NCI-H2196 (cell line): ENCODE results near the gene WAPL.
"Not testable (repeated sequence)": the region's sequence is repeated elsewhere in the genome, so short reads cannot be mapped to it uniquely, and the experiment has no call there.

Experiments used
- DNase-seq: peaks from one replicate; lab custom pipeline; 2025; ENCODE audit not compliant: unreplicated experiment; lab: John Stamatoyannopoulos, UW

WAPL gene

DNA sequence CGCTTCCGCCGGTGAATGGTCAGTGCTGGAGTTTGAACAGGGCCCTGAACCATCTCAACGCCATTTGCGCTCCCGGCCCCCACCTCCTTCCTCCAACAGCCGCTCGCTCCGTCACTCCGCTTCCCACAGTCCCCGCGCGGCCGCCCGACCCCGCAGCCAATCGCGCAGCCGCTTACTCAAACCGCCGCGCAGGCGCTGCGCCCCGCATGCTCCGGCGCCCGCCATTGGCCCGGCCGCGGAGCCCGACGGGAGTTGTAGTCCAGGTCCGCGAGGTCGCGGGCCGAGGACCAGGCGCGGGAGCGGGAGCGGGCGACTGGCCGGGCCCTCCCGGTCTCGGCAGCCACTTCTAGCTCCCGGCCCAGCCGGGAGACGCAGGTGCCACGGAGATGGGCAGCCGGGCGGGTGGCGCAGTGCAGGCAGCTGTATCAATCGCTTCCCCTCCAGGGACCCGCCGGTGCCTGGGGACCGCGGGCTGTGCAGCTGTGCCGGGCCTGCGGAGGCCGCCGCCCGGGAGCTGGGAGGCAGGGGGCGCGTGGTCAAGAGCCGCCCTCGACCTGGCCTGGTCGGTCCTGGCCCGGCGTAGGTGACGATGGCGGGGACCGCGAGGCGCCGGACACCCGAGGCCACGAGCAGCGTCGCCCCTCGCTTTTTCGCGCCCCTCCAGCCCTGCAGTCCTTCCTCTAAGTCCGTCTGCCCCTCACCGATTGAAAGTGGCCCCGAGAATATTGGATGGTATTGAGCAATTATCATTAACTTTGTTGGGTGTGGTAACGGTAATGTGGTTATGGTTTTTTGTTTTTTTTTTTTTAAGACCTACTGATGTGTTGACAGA is at the start of gene WAPL:
TSS of gene WAPL (minus strand) at position 115 of the 832 bp plus-strand sequence. CDS start 3,723 bp downstream, outside the sequence.
- peak; percentile 87 for DNase-seq

DNA sequence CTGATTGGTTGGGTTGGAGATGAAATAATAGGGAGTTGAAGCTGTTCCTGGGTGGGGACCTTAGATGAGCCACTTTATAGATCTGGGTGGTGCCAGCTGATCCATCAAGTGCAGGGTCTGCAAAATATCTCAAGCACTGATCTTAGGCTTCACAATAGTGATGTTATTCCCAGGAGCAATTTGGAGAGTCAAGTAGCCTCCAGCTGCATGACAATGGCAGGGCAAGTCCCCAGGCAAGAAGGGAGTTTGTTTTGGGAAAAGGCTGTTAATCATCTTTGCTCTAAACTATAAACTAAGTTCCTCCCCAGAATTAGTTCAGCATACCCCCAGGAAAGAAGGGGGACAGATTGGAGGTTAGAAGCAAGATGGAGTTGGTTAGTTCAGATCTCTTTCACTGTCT is 47.7 kb upstream of the WAPL start:
- no peak for DNase-seq

- DNase-seq, result not testable (repeated sequence)
Observed at GRCh38 chr10:86566518-86566917, 44.9 kb upstream of the WAPL start.

DNA sequence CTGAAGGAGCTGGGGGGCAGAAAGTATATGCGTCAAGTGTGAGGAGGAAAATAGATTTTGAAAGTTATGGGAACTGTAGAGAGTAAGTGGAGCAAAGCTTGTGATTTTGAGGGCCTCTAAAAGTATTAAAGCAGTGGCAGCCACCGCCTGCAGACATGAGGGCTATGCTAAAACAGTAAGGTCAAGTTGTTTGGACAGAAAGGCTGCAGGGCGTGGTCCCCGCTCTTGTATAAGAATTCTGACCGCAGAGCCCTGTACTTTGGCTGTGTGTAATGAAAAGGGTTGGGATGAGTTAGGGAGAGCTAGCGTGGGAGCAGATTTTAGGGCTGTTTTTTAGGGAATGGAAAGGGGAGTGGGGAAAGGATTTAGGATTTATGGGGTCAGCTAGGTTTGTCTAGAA is 41.7 kb upstream of the WAPL start:
- DNase-seq, result not testable (repeated sequence)

GRCh38 chr10:86558695-86559094 is 37.1 kb upstream of the WAPL start:
- not testable (repeated sequence) for DNase-seq

DNA sequence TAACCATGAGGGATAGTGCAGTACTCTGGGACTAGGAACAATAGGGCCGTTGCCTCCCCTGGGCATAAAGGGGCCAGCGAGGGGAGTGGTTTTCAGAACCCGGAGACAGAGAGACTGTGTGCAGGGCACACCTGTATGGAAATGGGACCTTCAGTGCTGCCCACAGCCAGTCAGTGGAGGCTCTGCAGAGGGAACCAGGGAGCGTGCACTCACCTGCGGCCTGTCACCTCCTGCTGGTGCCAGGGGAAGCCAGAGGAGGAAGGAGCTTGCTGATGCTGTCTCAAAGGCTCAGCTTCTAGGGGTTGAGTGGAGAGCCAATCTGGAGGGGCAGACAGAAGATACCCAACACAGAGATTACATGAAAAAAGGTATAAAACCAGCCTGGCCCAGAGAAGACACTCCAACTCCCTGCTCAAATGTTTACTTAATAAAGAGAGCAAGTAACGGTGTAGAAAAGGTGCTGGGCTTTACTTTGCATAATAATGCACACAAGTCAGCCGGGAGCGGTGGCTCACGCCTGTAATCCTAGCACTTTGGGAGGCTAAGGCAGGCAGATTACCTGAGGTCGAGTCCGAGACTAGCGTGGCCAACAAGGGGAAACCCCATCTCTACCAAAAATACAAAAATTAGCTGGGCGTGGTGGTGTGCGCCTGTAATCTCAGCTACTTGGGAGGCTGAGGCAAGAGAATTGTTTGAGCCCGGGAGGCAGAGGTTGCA is 35.5 kb upstream of the WAPL start:
- peak; percentile 62 for DNase-seq

DNA sequence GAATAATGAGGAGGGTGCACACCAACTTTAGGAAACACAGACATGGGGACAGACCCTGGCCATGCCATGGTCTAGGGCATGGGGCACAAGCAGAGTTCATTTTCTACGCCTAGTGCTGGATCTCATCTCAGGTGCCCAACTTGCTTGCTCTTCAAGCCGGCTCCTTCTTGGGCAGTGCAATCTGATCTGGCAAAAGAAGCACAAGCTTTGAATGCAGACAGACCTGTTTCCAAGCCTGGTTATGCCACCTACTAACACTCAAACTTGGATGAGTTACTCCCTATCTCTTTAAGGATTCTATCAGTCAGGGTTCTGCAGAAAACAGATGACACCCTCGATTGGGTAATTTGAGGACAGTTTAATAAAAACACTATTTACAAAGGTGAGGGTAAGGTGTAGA is 34.9 kb upstream of the WAPL start:
- peak; percentile 61 for DNase-seq

- no peak for DNase-seq
Observed at GRCh38 chr10:86553639-86554038, 32.0 kb upstream of the WAPL start.

GRCh38 chr10:86553213-86553612 is 31.6 kb upstream of the WAPL start:
- no peak for DNase-seq

DNA sequence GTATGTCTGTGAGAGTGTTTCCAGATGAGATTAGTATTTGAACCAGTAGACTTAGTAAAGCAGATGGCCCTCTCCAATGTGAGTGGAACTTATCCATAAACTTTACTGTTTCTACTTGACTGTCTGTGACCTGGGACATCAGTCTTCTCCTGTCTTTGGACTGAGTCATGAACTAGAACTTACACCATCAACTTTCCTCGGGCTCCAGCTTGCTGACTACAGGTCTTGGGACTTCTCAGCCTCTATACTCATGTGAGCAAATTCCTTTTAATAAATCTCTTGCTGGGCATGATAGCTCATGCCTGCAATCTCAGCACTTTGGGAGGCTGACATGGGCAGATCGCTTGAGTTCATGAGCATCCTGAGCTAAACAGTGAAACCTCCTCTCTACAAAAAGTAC is 25.7 kb upstream of the WAPL start:
- no peak for DNase-seq

GRCh38 chr10:86545101-86545500 is 23.5 kb upstream of the WAPL start:
- peak; percentile 47 for DNase-seq

DNA sequence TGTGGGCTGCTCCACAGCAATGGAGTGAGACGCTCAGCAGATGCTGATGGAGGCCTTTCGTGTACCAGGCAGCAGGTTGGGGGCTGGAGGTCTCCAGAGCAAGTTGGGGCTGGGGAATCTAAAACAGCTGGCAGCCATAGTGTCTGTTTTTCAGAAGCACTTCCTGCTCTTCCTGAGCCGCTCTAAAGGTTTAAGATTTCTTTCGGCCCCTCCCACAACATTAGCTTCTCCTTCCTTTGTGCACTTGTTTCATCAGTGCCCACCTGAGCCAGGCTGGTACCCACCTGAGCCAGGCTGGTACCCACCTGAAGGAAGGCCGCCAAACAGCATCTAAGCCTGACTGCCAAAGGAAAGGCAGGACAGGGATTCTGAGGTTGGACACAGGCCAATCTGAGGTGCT is 18.4 kb upstream of the WAPL start:
- DNase-seq, result no peak

DNA sequence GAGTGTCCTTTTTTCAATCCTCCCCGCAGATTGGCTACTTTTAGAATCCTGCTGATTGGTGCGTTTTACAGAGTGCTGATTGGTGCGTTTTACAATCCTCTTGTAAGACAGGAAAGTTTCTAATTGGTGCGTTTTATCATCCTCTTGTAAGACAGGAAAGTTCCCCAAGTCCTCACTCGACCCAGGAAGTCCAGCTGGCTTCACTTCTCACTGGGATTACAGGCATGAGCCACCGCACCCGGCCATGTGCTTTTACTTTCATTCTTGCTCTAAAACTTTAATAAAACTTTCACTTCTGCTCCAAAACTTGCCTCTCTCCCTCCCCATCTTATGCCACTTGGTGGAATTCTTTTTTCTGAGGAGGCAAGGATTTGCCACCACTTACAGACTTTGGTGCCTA is 17.0 kb upstream of the WAPL start:
- no peak for DNase-seq

- not testable (repeated sequence) for DNase-seq
Observed at GRCh38 chr10:86538040-86538439, 16.4 kb upstream of the WAPL start.

DNA sequence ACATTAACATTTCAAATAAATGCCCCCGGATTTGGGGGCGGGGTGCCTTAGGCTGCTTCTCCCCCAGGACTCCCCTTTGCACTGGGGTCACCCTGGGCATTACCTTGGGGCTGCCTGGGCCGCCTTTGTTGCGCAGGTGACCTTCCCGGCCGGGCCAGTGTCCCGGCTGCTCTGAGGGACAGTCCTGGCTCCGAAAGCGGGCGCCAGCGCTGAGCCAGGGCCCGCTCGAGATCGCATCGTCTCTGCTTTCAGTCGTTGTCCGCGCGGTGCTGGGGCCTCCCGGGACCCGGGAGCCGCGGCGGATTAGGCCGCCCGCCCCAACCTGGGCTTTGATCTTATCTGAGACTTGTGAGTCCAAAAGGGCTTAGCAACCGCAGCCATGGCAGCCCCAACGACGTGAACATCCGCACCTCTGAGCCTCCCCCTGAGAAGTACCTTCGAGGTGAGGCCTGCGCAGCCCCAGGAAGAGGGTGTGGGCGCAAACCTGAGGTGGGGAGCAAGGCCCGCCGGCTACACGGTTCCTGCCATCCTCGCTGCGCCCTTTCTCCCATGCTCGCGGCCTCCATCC is 14.8 kb upstream of the WAPL start:
- DNase-seq, result no peak

GRCh38 chr10:86535132-86535882 is 13.7 kb upstream of the WAPL start:
- DNase-seq, result no peak

- peak; percentile 45 for DNase-seq
Observed at GRCh38 chr10:86533328-86533727, 11.7 kb upstream of the WAPL start.

DNA sequence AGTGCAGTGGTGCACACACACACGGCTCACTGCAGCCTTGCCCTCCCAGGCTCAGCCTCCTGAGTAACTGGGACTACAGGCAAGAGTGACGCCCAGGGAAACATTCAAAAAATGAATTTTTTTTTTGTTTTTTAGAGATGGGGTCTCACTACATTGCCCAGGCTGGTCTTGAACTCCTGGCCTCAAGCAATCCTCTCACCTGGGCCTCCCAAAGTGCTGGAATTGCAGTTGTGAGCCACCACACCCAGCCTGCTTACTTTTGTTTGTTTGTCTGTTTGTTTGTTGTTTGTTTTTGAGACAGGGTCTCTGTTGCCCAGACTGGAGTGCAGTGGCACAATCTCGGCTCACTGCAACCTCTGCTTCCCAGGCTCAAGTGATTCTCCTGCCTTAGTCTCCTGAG is 7.1 kb upstream of the WAPL start:
- not testable (repeated sequence) for DNase-seq

GRCh38 chr10:86526606-86527005 is 5.0 kb upstream of the WAPL start:
- no peak for DNase-seq

DNA sequence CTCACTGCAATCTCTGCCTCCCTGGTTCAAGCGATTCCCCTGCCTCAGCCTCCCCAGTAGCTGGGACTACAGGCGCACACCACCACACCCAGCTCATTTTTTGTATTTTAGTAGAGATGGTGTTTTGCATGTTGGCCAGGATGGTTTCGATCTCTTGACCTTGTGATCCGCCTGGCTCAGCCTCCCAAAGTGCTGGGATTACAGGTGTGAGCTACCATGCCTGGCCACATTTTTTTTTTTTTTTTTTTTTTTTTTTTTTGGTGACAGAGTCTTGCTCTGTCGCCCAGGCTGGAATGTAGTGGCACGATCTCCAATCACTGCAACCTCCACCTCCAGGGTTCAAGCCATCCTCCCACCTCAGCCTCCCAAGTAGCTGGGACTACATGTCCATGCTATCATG is 4.1 kb upstream of the WAPL start:
- DNase-seq, result not testable (repeated sequence)

DNA sequence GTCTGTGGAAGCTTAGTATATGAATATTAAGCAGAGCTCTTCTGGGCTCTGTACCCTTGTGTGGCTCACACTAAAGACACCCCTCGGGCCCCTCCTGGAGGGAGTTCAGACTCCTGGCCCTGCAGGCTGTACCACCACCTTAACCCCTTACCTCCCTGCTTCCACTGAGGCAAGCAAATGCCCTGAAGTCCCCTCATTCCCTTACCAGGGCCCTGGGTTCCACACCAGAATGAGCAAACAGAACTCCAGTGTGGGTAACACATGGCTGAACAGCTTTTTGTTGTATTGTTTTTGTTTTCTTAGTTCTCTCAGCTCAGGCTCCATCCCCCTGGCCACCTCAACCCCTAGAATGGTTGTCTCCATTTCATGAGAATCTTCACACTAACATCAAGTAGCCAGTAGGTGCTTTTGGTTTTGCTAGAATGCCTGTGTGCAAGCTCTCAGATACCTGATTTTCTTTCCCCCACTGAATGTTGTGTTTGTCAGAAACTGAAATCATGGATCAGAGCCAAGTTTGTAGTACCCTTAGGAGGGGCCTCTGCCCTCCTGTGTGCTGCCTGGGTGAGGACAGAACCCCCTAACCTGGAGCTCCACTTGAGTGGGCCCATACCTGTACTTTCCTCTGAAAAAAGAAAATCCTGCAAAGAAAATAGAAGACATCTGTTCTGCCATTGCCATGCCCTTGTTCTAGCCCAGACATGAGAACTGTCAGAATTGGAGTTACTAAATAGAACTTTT is 2.8 kb upstream of the WAPL start:
- no peak for DNase-seq
